Panc1 (cell line): ENCODE results near the gene PRLH. TPM values are rescaled to one million over a fixed set of nuclear protein-coding genes. Genes with fewer than 3 reads are reported as not detected.
A peak's percentile ranks its signal among the peaks of the same experiment; 100 is the strongest.

ENCODE experiments used
- ATAC-seq: fragments of 200-7000 bp; cut with Tn5 transposase; 2 replicates; pipeline ENCODE4 v1.9.1; 2020; ENCODE audit warnings: mild to moderate bottlenecking, moderate library complexity
- BruUV-seq: library from RNA; stranded (reverse); fragments of 400-500 nt; replicated peaks from 2 replicates; lab custom pipeline; 2021; lab: Mats Ljungman, UMichigan
- CTCF ChIA-PET: fragments of 300-600 bp; sonication (Branson Sonifier 250); formaldehyde crosslinking; loops from one replicate; lab custom pipeline; 2022; ENCODE audit warnings: antibody characterized with exemption; lab: Charles Lee
- POLR2A ChIA-PET: fragments of 300-600 bp; sonication (Branson Sonifier 250); formaldehyde crosslinking; loops from one replicate; lab custom pipeline; 2022; ENCODE audit warnings: antibody characterized with exemption; lab: Charles Lee
- DNase-seq: peaks from one replicate; pipeline ENCODE4 v3.0.0-alpha.2; 2010; ENCODE audit warnings: low read depth, low spot score
- H3K27ac ChIP-seq: 2 replicates; pipeline ENCODE4 v1.5.1; 2011; ENCODE audit warnings: mild to moderate bottlenecking, low read length, inconsistent platforms
- H3K27me3 ChIP-seq: fragments of 200-500 bp; sonication (Bioruptor generic); 2 replicates; pipeline ENCODE4 v1.6.0; 2014; ENCODE audit warnings: low read length, inconsistent platforms; ENCODE audit not compliant: control insufficient read depth, insufficient read depth
- H3K36me3 ChIP-seq: fragments of 200-500 bp; sonication (Bioruptor generic); 2 replicates; pipeline ENCODE4 v1.5.1; 2014; ENCODE audit warnings: inconsistent platforms, mild to moderate bottlenecking, low read length, moderate library complexity; ENCODE audit not compliant: control insufficient read depth, insufficient read depth
- H3K4me1 ChIP-seq: 2 replicates; pipeline ENCODE4 v1.5.1; 2011; ENCODE audit warnings: inconsistent platforms, mild to moderate bottlenecking, low read length, moderate library complexity; ENCODE audit not compliant: control insufficient read depth, insufficient read depth
- H3K4me3 ChIP-seq, 2 experiments: 2 replicates each; pipeline ENCODE4 v1.5.1; 2011 to 2012; ENCODE audit warnings: low read depth in 2 of 2, low read length in 2 of 2, mild to moderate bottlenecking in 2 of 2, inconsistent platforms in 1 of 2, moderate library complexity in 1 of 2
- H3K9me3 ChIP-seq: fragments of 200-500 bp; sonication (Bioruptor generic); 2 replicates; pipeline ENCODE4 v1.5.1; 2014; ENCODE audit warnings: low read depth, mild to moderate bottlenecking, inconsistent platforms, low read length, moderate library complexity; ENCODE audit not compliant: control insufficient read depth, insufficient read depth
- POLR2AphosphoS5 ChIP-seq: IDR thresholded peaks from 2 replicates; pipeline ENCODE4 v1.6.1; 2012; ENCODE audit warnings: mild to moderate bottlenecking, low read depth, low read length, moderate library complexity
- REST ChIP-seq, 2 experiments: IDR thresholded peaks; 2 replicates each; pipeline ENCODE4 v1.6.1; 2011 to 2012; ENCODE audit warnings: low read depth in 2 of 2, control low read depth in 1 of 2, low read length in 1 of 2, mild to moderate bottlenecking in 1 of 2, moderate library complexity in 1 of 2; ENCODE audit not compliant: insufficient read depth in 1 of 2
- SIN3A ChIP-seq: IDR thresholded peaks from 2 replicates; pipeline ENCODE4 v1.6.1; 2012; ENCODE audit warnings: low read depth, mild to moderate bottlenecking, low read length, moderate library complexity, borderline replicate concordance; ENCODE audit not compliant: insufficient read depth
- TCF7L2 ChIP-seq: IDR thresholded peaks from 2 replicates; pipeline ENCODE4 v1.6.1; 2011; ENCODE audit warnings: mild to moderate bottlenecking, low read depth, low read length, inconsistent platforms
- in situ Hi-C: cut with HindIII; loops from 2 replicates; pipeline ENCODE4 v1.10.0; 2016; ENCODE audit warnings: low sequenced_read_pairs, low pct_unique_long_range_greater_than_20kb
- intact Hi-C: fragments of 100-400 bp; cut with micrococcal nuclease; formaldehyde crosslinking; loops from one replicate; pipeline ENCODE4 v1.10.0; 2022; ENCODE audit not compliant: unreplicated experiment
- total RNA-seq: library from RNA; stranded (reverse); gene quantifications from one replicate; pipeline ENCODE4 v1.2.1, GENCODE V29; 2021; ENCODE audit not compliant: unreplicated experiment
- TF ChIP-seq, protein P1 (sequence below): fragments of 450-650 bp; IDR thresholded peaks from 2 replicates; pipeline ENCODE4 v1.5.1; 2017; ENCODE audit warnings: mild to moderate bottlenecking

Gene PRLH
- total RNA-seq, 1 experiment from 2014 or later = not detected

DNA sequence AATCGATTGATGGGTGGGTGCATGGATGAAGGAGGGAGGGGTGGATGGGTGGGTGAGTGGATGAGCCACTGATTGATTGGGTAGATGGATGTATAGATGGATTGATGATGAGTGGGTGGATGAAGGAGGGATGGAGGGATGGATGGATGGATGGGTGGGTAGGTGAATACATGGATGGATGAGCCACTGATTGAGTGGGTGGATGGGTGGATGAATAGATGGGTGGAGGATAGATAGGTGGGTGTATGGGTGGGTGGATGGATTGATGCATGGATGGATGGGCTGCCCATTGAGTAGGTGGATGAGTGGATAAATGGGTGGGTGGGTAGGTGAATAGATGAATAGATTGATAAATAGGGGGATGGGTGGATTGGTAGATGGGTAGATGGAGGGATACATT, 48.4 kb upstream of the PRLH start:
- ChIA-PET POLR2A (no interaction called here), CTCF (no interaction called here)
- TF ChIP-seq, protein P1, sequence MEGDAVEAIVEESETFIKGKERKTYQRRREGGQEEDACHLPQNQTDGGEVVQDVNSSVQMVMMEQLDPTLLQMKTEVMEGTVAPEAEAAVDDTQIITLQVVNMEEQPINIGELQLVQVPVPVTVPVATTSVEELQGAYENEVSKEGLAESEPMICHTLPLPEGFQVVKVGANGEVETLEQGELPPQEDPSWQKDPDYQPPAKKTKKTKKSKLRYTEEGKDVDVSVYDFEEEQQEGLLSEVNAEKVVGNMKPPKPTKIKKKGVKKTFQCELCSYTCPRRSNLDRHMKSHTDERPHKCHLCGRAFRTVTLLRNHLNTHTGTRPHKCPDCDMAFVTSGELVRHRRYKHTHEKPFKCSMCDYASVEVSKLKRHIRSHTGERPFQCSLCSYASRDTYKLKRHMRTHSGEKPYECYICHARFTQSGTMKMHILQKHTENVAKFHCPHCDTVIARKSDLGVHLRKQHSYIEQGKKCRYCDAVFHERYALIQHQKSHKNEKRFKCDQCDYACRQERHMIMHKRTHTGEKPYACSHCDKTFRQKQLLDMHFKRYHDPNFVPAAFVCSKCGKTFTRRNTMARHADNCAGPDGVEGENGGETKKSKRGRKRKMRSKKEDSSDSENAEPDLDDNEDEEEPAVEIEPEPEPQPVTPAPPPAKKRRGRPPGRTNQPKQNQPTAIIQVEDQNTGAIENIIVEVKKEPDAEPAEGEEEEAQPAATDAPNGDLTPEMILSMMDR = no peak
- TF ChIP-seq SIN3A = no peak
- TF ChIP-seq TCF7L2 = no peak
- TF ChIP-seq POLR2AphosphoS5 = no peak
- no peak for TF ChIP-seq REST (IDR thresholded peaks at IDR 0.05; ENCODE audit: insufficient read depth in 1 of 2, low read depth in 2 of 2, low read length in 1 of 2)
- DNase-seq = no peak
- BruUV-seq = no TSS peak
- Histone ChIP-seq H3K4me1 (peaks cover 4% of the 10 kb centered on the region), H3K4me3 (no peak overlapping the region), H3K27me3 (no peaks in the 10 kb centered on the region), H3K36me3 (no peaks in the 10 kb centered on the region), H3K9me3 (no peaks in the 10 kb centered on the region), H3K27ac (no peak overlapping the region)
- intact Hi-C loops (no loop called here), in situ Hi-C loops (no loop called here)
- no peak for ATAC-seq

DNA sequence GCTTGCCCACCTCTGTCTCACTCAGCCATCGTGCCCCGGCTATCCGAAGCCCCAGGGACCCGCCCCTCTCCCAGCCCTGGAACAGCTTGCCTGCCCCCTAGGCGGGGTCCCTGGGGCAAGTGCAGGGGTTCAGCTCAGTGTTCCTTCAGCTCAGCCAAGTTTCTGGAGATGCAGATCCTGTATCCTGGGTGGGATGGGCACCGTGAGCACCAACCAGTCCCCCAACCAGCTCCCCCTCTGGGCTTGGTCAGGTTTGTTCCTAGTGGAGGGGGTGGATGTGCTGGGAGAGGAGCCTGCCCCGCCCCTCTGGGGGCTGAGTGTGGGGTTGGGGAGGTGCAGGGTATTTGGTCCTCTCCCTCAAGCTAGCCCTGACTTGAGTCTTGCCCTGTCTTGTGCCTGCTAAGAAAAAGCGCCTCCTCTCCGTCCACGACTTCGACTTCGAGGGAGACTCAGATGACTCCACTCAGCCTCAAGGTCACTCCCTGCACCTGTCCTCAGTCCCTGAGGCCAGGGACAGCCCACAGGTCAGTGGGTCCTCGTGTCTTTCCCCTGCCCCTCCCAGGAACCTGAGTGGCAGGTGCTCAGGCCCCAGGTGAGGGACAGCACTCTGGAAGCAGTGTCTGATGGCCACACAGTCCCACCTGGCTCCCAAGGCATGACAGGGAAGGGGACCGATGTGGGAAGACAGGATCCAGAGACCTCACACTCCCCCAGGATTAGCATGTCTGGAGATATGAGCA, 46.7 kb upstream of the PRLH start:
- in situ Hi-C loops (no loop called here), intact Hi-C loops (no loop called here)
- ChIA-PET CTCF (interaction anchor here (0.5 kb wide), 1 partner anchor 28 kb away, joined by 3 read pairs; no protein-coding TSS in a partner anchor), POLR2A (no interaction called here)
- ATAC-seq (0 out of 2 replicates have a peak, but pooled peaks have one; percentile 12), DNase-seq (no peak)
- H3K36me3 ChIP-seq = no peaks in the 10 kb centered on the region
- no peak overlapping the region for H3K27ac ChIP-seq
- H3K4me3 ChIP-seq = no peak overlapping the region
- no peaks in the 10 kb centered on the region for H3K9me3 ChIP-seq
- TF ChIP-seq REST (IDR thresholded peaks at IDR 0.05; ENCODE audit: insufficient read depth in 1 of 2, low read depth in 2 of 2, low read length in 1 of 2) (no peak), SIN3A (no peak), POLR2AphosphoS5 (no peak), TCF7L2 (no peak)
- TF ChIP-seq, protein P1 = no peak
- H3K27me3 ChIP-seq = no peaks in the 10 kb centered on the region
- BruUV-seq = no TSS peak
- H3K4me1 ChIP-seq = no peaks in the 10 kb centered on the region
